Caco-2 (cell line): ENCODE measurements around the gene FNDC8. TPM values are rescaled to one million over a fixed set of nuclear protein-coding genes. Genes with fewer than 3 reads are reported as not detected.

Experiments used
- BruUV-seq: library from RNA; stranded (reverse); fragments of 400-500 nt; replicated peaks from 2 replicates; lab custom pipeline; 2021; lab: Mats Ljungman, UMichigan
- CTCF ChIA-PET: fragments of 300-600 bp; sonication (Branson Sonifier 250); formaldehyde crosslinking; loops from one replicate; lab custom pipeline; 2022; ENCODE audit warnings: antibody characterized with exemption; lab: Charles Lee
- POLR2A ChIA-PET: fragments of 300-600 bp; sonication (Branson Sonifier 250); formaldehyde crosslinking; loops from one replicate; lab custom pipeline; 2022; ENCODE audit warnings: antibody characterized with exemption; lab: Charles Lee
- DNase-seq, 2 experiments: peaks; one replicate each; pipeline versions ENCODE4 v3.0.0 to v3.0.0-alpha.2; 2020 to 2022
- H3K27me3 ChIP-seq: replicated peaks from 2 replicates; pipeline ENCODE4 v1.6.0; 2011; ENCODE audit warnings: low read length; ENCODE audit not compliant: control insufficient read depth, insufficient read depth
- H3K36me3 ChIP-seq: 2 replicates; pipeline ENCODE4 v1.5.1; 2011; ENCODE audit warnings: low read length; ENCODE audit not compliant: control insufficient read depth, insufficient read depth
- H3K4me1 ChIP-seq: fragments of 250-450 bp; sonication (Bioruptor Pico); 2 replicates; pipeline ENCODE4 v1.5.1; 2020; ENCODE audit warnings: mild to moderate bottlenecking
- H3K4me3 ChIP-seq: 2 replicates; pipeline ENCODE4 v1.5.1; 2011; ENCODE audit warnings: low read depth, mild to moderate bottlenecking, control low read depth, low read length
- H3K9me3 ChIP-seq: fragments of 250-450 bp; sonication (Bioruptor Pico); 2 replicates; pipeline ENCODE4 v1.5.1; 2020; ENCODE audit warnings: mild to moderate bottlenecking, moderate library complexity
- H3K27ac Mint-ChIP-seq: one replicate; pipeline ENCODE4 v1.8.0; 2022; ENCODE audit warnings: mixed read lengths; ENCODE audit not compliant: unreplicated experiment
- H3K27me3 Mint-ChIP-seq: one replicate; pipeline ENCODE4 v1.8.0; 2022; ENCODE audit warnings: mixed read lengths; ENCODE audit not compliant: insufficient read depth, unreplicated experiment
- H3K36me3 Mint-ChIP-seq: one replicate; pipeline ENCODE4 v1.8.0; 2022; ENCODE audit warnings: mild to moderate bottlenecking, mixed read lengths; ENCODE audit not compliant: insufficient read depth, unreplicated experiment
- H3K4me1 Mint-ChIP-seq: one replicate; pipeline ENCODE4 v1.8.0; 2022; ENCODE audit warnings: low read depth, mixed read lengths; ENCODE audit not compliant: unreplicated experiment
- H3K4me3 Mint-ChIP-seq: one replicate; pipeline ENCODE4 v1.8.0; 2022; ENCODE audit warnings: mild to moderate bottlenecking, moderate library complexity, mixed read lengths; ENCODE audit not compliant: unreplicated experiment
- H3K9me3 Mint-ChIP-seq: one replicate; pipeline ENCODE4 v1.8.0; 2022; ENCODE audit warnings: mixed read lengths; ENCODE audit not compliant: unreplicated experiment
- CTCF ChIP-seq, 2 experiments: fragments of 200-600 bp in 1 of 2; IDR thresholded peaks; 1 replicate in 1 of 2; 2 replicates in 1 of 2; pipeline versions ENCODE4 v1.5.1 to v1.8.0; 2011 to 2022; ENCODE audit warnings: antibody characterized with exemption in 1 of 2, control low read depth in 1 of 2, inconsistent platforms in 1 of 2, low read depth in 1 of 2, low read length in 1 of 2, mild to moderate bottlenecking in 1 of 2, moderate library complexity in 1 of 2; ENCODE audit not compliant: insufficient read depth in 1 of 2, severe bottlenecking in 1 of 2, unreplicated experiment in 1 of 2
- intact Hi-C: fragments of 100-400 bp; cut with micrococcal nuclease; formaldehyde crosslinking; loops from one replicate; pipeline ENCODE4 v1.10.0; 2022; ENCODE audit not compliant: unreplicated experiment
- total RNA-seq: library from RNA; stranded (reverse); gene quantifications from 2 replicates; pipeline ENCODE4 v1.2.3, GENCODE V29; 2022

FNDC8 gene
- total RNA-seq, 1 experiment from 2014 or later, result not detected

GRCh38 chr17:35159940-35160339 is 38.5 kb downstream of the FNDC8 start:
- Histone ChIP-seq H3K36me3 (no peaks in the 10 kb centered on the region), H3K4me3 (no peak overlapping the region), H3K9me3 (no peaks in the 10 kb centered on the region), H3K27me3 (no peaks in the 10 kb centered on the region; the same call in 1 of the 2 replicates), H3K4me1 (no peaks in the 10 kb centered on the region)
- CTCF ChIA-PET, result no interaction called here
- TF ChIP-seq CTCF (IDR thresholded peaks at IDR 0.05; ENCODE audit: insufficient read depth in 1 of 2, low read depth in 1 of 2, low read length in 1 of 2, severe bottlenecking in 1 of 2, unreplicated experiment in 1 of 2), result no peak
- POLR2A ChIA-PET, result no interaction called here
- H3K36me3 Mint-ChIP-seq, result no peaks in the 10 kb centered on the region
- intact Hi-C loops, result no loop called here
- BruUV-seq, result no TSS peak
- H3K4me3 Mint-ChIP-seq, result no peak overlapping the region
- no peaks in the 10 kb centered on the region for H3K4me1 Mint-ChIP-seq
- peaks cover 20% of the 10 kb centered on the region for H3K27me3 Mint-ChIP-seq
- no peak overlapping the region for H3K27ac Mint-ChIP-seq
- H3K9me3 Mint-ChIP-seq, result no peaks in the 10 kb centered on the region
- DNase-seq, result no peak

- peak in 1 of 2 experiments; percentile 8 for DNase-seq
- no peaks in the 10 kb centered on the region for H3K9me3 ChIP-seq
- H3K4me3 ChIP-seq, result no peak overlapping the region
- CTCF ChIA-PET, result no interaction called here
- POLR2A ChIA-PET, result no interaction called here
- no peak for TF ChIP-seq CTCF (IDR thresholded peaks at IDR 0.05; ENCODE audit: insufficient read depth in 1 of 2, low read depth in 1 of 2, low read length in 1 of 2, severe bottlenecking in 1 of 2, unreplicated experiment in 1 of 2)
- H3K27ac Mint-ChIP-seq, result no peak overlapping the region
- no peaks in the 10 kb centered on the region for H3K4me1 Mint-ChIP-seq
- BruUV-seq, result no TSS peak
- no peaks in the 10 kb centered on the region; the same call in 1 of the 2 replicates for H3K27me3 ChIP-seq
- H3K36me3 ChIP-seq, result no peaks in the 10 kb centered on the region
- H3K9me3 Mint-ChIP-seq, result no peaks in the 10 kb centered on the region
- intact Hi-C loops, result no loop called here
- H3K36me3 Mint-ChIP-seq, result no peaks in the 10 kb centered on the region
- no peak overlapping the region for H3K4me3 Mint-ChIP-seq
- peaks cover 22% of the 10 kb centered on the region for H3K27me3 Mint-ChIP-seq
- no peaks in the 10 kb centered on the region for H3K4me1 ChIP-seq
These were observed 39.2 kb downstream of the FNDC8 start for GRCh38 chr17:35160354-35161201.

GRCh38 chr17:35161281-35161761 is 39.9 kb downstream of the FNDC8 start:
- DNase-seq, result peak in 1 of 2 experiments; percentile 2
- no peak overlapping the region for H3K4me3 ChIP-seq
- no TSS peak for BruUV-seq
- ChIA-PET CTCF (no interaction called here), POLR2A (no interaction called here)
- no peaks in the 10 kb centered on the region for H3K4me1 ChIP-seq
- Mint-ChIP-seq H3K27me3 (peaks cover 20% of the 10 kb centered on the region), H3K4me1 (peaks cover 4% of the 10 kb centered on the region), H3K9me3 (no peaks in the 10 kb centered on the region), H3K27ac (no peak overlapping the region), H3K36me3 (no peaks in the 10 kb centered on the region), H3K4me3 (no peak overlapping the region)
- intact Hi-C loops, result no loop called here
- no peaks in the 10 kb centered on the region; the same call in 1 of the 2 replicates for H3K27me3 ChIP-seq
- no peak for TF ChIP-seq CTCF (IDR thresholded peaks at IDR 0.05; ENCODE audit: insufficient read depth in 1 of 2, low read depth in 1 of 2, low read length in 1 of 2, severe bottlenecking in 1 of 2, unreplicated experiment in 1 of 2)
- H3K9me3 ChIP-seq, result no peaks in the 10 kb centered on the region
- H3K36me3 ChIP-seq, result no peaks in the 10 kb centered on the region
